Loucy (cell line): Measurements from ENCODE around the gene MLH1.

Experiments
- CTCF ChIP-seq: fragments of 200-600 bp; sonication (generic); conservative IDR thresholded peaks from 2 replicates; pipeline ENCODE4 v1.5.1; 2014; ENCODE audit warnings: mild to moderate bottlenecking, antibody characterized with exemption, low read length
- EZH2phosphoT487 ChIP-seq: fragments of 200-600 bp; IDR thresholded peaks from 2 replicates; pipeline ENCODE4 v1.6.1; 2018; ENCODE audit warnings: antibody characterized with exemption, mild to moderate bottlenecking, moderate library complexity, borderline replicate concordance

GRCh38 chr3:37096288-37096687 is 103.0 kb downstream of the MLH1 start:
- TF ChIP-seq CTCF = no peak
- TF ChIP-seq EZH2phosphoT487 = no peak
